Keratinocyte (primary cell): Measurements from ENCODE around the gene CDYL. TPM values are rescaled to one million over a fixed set of nuclear protein-coding genes. Genes with fewer than 3 reads are reported as not detected.

Experiments
- DNase-seq: peaks from one replicate; pipeline ENCODE4 v3.0.0-alpha.2; 2011; ENCODE audit warnings: low read depth, missing footprints, low spot score
- FAIRE-seq: peaks from 2 replicates; lab custom pipeline; 2011; peaks lifted over from hg19 to GRCh38; lab: Jason Lieb, UNC
- H2AFZ ChIP-seq: 2 replicates; pipeline ENCODE4 v1.6.0; 2012; ENCODE audit warnings: low read length, control low read depth, inconsistent platforms; ENCODE audit not compliant: control insufficient read depth
- H3K27ac ChIP-seq: 2 replicates; pipeline ENCODE4 v1.5.1; 2011; ENCODE audit warnings: low read length; ENCODE audit not compliant: control insufficient read depth, insufficient read depth
- H3K27me3 ChIP-seq: 3 replicates; pipeline ENCODE4 v1.6.0; 2011; ENCODE audit warnings: low read length; ENCODE audit not compliant: control insufficient read depth, insufficient read depth; ENCODE audit errors: extremely low read depth
- H3K36me3 ChIP-seq, 2 experiments: 2 replicates in 1 of 2; 3 replicates in 1 of 2; pipeline ENCODE4 v1.5.1; 2011; ENCODE audit warnings: low read length in 2 of 2, mild to moderate bottlenecking in 1 of 2; ENCODE audit not compliant: control insufficient read depth in 2 of 2, insufficient read depth in 2 of 2; ENCODE audit errors: extremely low read depth in 1 of 2
- H3K4me1 ChIP-seq: 3 replicates; pipeline ENCODE4 v1.5.1; 2011; ENCODE audit warnings: low read length; ENCODE audit not compliant: control insufficient read depth, insufficient read depth; ENCODE audit errors: extremely low read depth
- H3K4me2 ChIP-seq: 3 replicates; pipeline ENCODE4 v1.6.0; 2011; ENCODE audit warnings: low read depth, low read length; ENCODE audit not compliant: control insufficient read depth, insufficient read depth; ENCODE audit errors: extremely low read depth
- H3K4me3 ChIP-seq, 3 experiments: fragments of 200-600 bp in 1 of 3; sonication (generic) in 1 of 3; 2 replicates in 2 of 3; 3 replicates in 1 of 3; pipeline ENCODE4 v1.5.1; 2011 to 2016; ENCODE audit warnings: low read length in 3 of 3, mild to moderate bottlenecking in 3 of 3, control low read depth in 2 of 3, inconsistent platforms in 1 of 3, low read depth in 1 of 3, mixed read lengths in 1 of 3, mixed run types in 1 of 3, moderate library complexity in 1 of 3; ENCODE audit not compliant: control insufficient read depth in 2 of 3, insufficient read depth in 2 of 3; ENCODE audit errors: extremely low read depth in 1 of 3
- H3K79me2 ChIP-seq: 2 replicates; pipeline ENCODE4 v1.6.0; 2012; ENCODE audit warnings: low read length; ENCODE audit not compliant: control insufficient read depth, insufficient read depth
- H3K9ac ChIP-seq: 3 replicates; pipeline ENCODE4 v1.6.0; 2011; ENCODE audit warnings: low read length; ENCODE audit not compliant: control insufficient read depth, insufficient read depth; ENCODE audit errors: extremely low read depth
- H3K9me1 ChIP-seq: 3 replicates; pipeline ENCODE4 v1.6.0; 2011; ENCODE audit warnings: low read length; ENCODE audit not compliant: control insufficient read depth, insufficient read depth; ENCODE audit errors: extremely low read depth
- H3K9me3 ChIP-seq: 2 replicates; pipeline ENCODE4 v1.5.1; 2012; ENCODE audit warnings: low read depth, low read length; ENCODE audit not compliant: control insufficient read depth
- H4K20me1 ChIP-seq: 3 replicates; pipeline ENCODE4 v1.6.0; 2011; ENCODE audit warnings: low read length; ENCODE audit not compliant: control insufficient read depth, insufficient read depth; ENCODE audit errors: extremely low read depth
- EZH2 ChIP-seq: IDR thresholded peaks from one replicate; pipeline ENCODE4 v1.6.1; 2012; ENCODE audit warnings: inconsistent platforms, mild to moderate bottlenecking, low read length, moderate library complexity
- dilution Hi-C: fragments of 300-500 bp; cut with MboI; formaldehyde crosslinking; loops from one replicate; pipeline ENCODE4 v1.7.0; 2020; ENCODE audit warnings: low sequenced_read_pairs; ENCODE audit not compliant: extremely low pct_ligation_motif_present
- polyA plus RNA-seq, 5 experiments: library from polyadenylated mRNA; depleted of rRNA in 3 of 5; stranded (reverse) in 3 of 5; stranded (forward) in 1 of 5; unstranded in 1 of 5; fragments of >200 nt; gene quantifications; 1 replicate in 1 of 5; 2 replicates in 3 of 5; 3 replicates in 1 of 5; pipeline versions ENCODE4 v1.2.1 to v1.2.3, GENCODE V29; 2011 to 2012; ENCODE audit warnings: missing spikeins in 2 of 5, low read depth in 1 of 5, low replicate concordance in 1 of 5
- TF ChIP-seq, protein P1 (sequence below), 3 experiments: IDR thresholded peaks in 1 of 3; conservative IDR thresholded peaks in 1 of 3; optimal IDR thresholded peaks in 1 of 3; 2 replicates in 2 of 3; 3 replicates in 1 of 3; pipeline versions ENCODE3 to v1.5.1; 2011; ENCODE audit warnings: low read length in 3 of 3, mild to moderate bottlenecking in 3 of 3, moderate library complexity in 2 of 3, control low read depth in 1 of 3, inconsistent platforms in 1 of 3; ENCODE audit not compliant: insufficient read depth in 2 of 3; ENCODE audit errors: extremely low read depth in 1 of 3

The CDYL gene
- polyA plus RNA-seq, 1 donor (not counting 4 experiments of a cell fraction or from before 2014, with no cell fraction given): 48.0 TPM

DNA sequence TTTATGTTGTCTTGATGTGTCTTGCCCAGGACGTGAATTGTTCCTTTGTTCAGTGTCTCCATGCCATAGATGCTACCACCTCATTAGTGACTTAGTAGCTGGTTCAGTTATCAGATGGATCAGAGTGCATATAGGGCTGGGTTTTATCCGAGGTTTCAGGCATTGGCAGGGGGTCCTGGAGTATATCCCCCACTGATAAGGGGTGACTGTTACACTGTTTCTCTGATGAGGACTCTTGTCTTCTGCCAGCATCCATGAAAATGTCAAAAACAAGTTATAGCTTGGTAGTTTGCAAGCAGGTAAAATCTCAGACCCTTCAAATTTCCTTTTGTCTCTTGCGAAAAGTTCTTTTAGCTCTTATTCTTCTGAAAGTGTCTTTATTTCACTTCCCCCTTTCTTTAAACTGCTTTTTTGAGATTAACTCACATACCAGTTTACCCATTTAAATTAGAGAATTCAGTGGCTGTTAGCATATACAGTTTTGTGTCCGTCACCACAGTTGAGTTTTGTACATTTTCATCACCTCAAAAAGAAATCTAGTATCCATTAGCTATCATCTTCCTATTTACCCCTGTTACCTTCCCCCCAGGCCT lies 109.2 kb downstream of the CDYL start:
- no peak for TF ChIP-seq EZH2
- TF ChIP-seq, protein P1, sequence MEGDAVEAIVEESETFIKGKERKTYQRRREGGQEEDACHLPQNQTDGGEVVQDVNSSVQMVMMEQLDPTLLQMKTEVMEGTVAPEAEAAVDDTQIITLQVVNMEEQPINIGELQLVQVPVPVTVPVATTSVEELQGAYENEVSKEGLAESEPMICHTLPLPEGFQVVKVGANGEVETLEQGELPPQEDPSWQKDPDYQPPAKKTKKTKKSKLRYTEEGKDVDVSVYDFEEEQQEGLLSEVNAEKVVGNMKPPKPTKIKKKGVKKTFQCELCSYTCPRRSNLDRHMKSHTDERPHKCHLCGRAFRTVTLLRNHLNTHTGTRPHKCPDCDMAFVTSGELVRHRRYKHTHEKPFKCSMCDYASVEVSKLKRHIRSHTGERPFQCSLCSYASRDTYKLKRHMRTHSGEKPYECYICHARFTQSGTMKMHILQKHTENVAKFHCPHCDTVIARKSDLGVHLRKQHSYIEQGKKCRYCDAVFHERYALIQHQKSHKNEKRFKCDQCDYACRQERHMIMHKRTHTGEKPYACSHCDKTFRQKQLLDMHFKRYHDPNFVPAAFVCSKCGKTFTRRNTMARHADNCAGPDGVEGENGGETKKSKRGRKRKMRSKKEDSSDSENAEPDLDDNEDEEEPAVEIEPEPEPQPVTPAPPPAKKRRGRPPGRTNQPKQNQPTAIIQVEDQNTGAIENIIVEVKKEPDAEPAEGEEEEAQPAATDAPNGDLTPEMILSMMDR (optimal IDR thresholded peaks at IDR 0.05 in 1 of 3, IDR thresholded peaks at IDR 0.05 in 1 of 3, conservative IDR thresholded peaks at IDR 0.05 in 1 of 3; ENCODE audit: extremely low read depth in 1 of 3, insufficient read depth in 2 of 3, low read length in 3 of 3): no peak
- Histone ChIP-seq H3K9ac (no peak overlapping the region), H3K4me1 (no peaks in the 10 kb centered on the region), H3K4me2 (no peak overlapping the region), H3K79me2 (peaks cover 99% of the 10 kb centered on the region), H3K27ac (no peak overlapping the region), H3K36me3 (peaks cover 0 to 1% of the 10 kb centered on the region in 2 experiments), H3K9me3 (no peaks in the 10 kb centered on the region), H3K4me3 (no peak overlapping the region), H3K27me3 (no peaks in the 10 kb centered on the region), H4K20me1 (peaks cover 36% of the 10 kb centered on the region), H2AFZ (no peak overlapping the region), H3K9me1 (peaks cover 4% of the 10 kb centered on the region)
- dilution Hi-C loops: no loop called here
- FAIRE-seq (no peak), DNase-seq (no peak)

DNA sequence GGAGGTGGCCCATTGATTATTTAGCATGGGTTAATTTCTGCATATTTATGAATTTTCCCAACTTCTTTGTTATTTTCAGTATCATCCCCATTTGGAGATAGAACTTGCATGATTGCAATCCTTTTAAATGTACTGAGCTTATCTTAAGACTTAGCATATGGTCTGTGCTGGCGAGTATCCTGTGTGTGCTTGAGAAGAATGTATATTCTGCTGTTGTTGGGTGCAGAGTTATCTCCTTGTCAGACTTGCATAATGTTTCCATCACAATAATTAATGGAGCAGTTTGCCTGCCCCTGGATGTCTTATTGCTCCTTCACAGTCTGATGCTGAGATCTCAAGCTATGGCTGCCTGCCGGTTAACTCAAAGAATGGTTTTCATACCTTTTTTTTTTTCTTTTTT lies 112.6 kb downstream of the CDYL start:
- peaks cover 25% of the 10 kb centered on the region for H4K20me1 ChIP-seq
- no peak overlapping the region for H3K4me3 ChIP-seq
- peaks cover 86% of the 10 kb centered on the region for H3K79me2 ChIP-seq
- TF ChIP-seq EZH2: no peak
- TF ChIP-seq, protein P1 (optimal IDR thresholded peaks at IDR 0.05 in 1 of 3, IDR thresholded peaks at IDR 0.05 in 1 of 3, conservative IDR thresholded peaks at IDR 0.05 in 1 of 3; ENCODE audit: extremely low read depth in 1 of 3, insufficient read depth in 2 of 3, low read length in 3 of 3): no peak
- no peak overlapping the region for H3K9ac ChIP-seq
- no peak for DNase-seq
- no peak overlapping the region for H3K4me2 ChIP-seq
- FAIRE-seq: no peak
- H3K27ac ChIP-seq: no peak overlapping the region
- H3K4me1 ChIP-seq: no peaks in the 10 kb centered on the region
- H3K27me3 ChIP-seq: no peaks in the 10 kb centered on the region
- H3K9me1 ChIP-seq: peaks cover 3% of the 10 kb centered on the region
- dilution Hi-C loops: no loop called here
- H2AFZ ChIP-seq: no peak overlapping the region
- peaks cover 3 to 10% of the 10 kb centered on the region in 2 experiments for H3K36me3 ChIP-seq
- H3K9me3 ChIP-seq: no peaks in the 10 kb centered on the region
